Spleen (tissue), 11 donors: ENCODE data around the gene CAMK2G. TPM values are rescaled to one million over a fixed set of nuclear protein-coding genes. Genes with fewer than 3 reads are reported as not detected.

Experiments used
- DNase-seq: peaks from one replicate; pipeline ENCODE4 v3.0.0-alpha.2; 2020
- H3K27ac ChIP-seq, 8 donors: fragments of 200-600 bp; sonication (generic) in 7 of 8; 1 replicate in 4 of 8; 2 replicates in 4 of 8; pipeline versions ENCODE4 v1.5.0 to v1.8.0; 2016 to 2021; ENCODE audit warnings: inconsistent platforms in 4 of 8, mild to moderate bottlenecking in 4 of 8, moderate library complexity in 1 of 8
- H3K27me3 ChIP-seq, 7 donors: fragments of 200-600 bp; sonication (generic) in 6 of 7; replicated peaks in 1 of 7; 1 replicate in 4 of 7; 2 replicates in 3 of 7; pipeline versions ENCODE4 v1.5.0 to v1.8.0; 2016 to 2021; ENCODE audit warnings: inconsistent platforms in 3 of 7, mild to moderate bottlenecking in 1 of 7
- H3K36me3 ChIP-seq, 6 donors: fragments of 200-600 bp; sonication (generic) in 5 of 6; 1 replicate in 4 of 6; 2 replicates in 2 of 6; pipeline versions ENCODE4 v1.5.0 to v1.8.0; 2016 to 2021; ENCODE audit warnings: inconsistent platforms in 2 of 6
- H3K4me1 ChIP-seq, 6 donors: fragments of 200-600 bp; sonication (generic) in 5 of 6; 1 replicate in 3 of 6; 2 replicates in 3 of 6; pipeline versions ENCODE4 v1.5.0 to v1.8.0; 2016 to 2021; ENCODE audit warnings: inconsistent platforms in 3 of 6
- H3K4me3 ChIP-seq, 8 donors: fragments of 200-600 bp; sonication (generic) in 7 of 8; 1 replicate in 4 of 8; 2 replicates in 4 of 8; pipeline versions ENCODE4 v1.5.0 to v1.8.0; 2016 to 2021; ENCODE audit warnings: inconsistent platforms in 4 of 8, mild to moderate bottlenecking in 4 of 8, moderate library complexity in 2 of 8
- H3K9me3 ChIP-seq, 8 donors: fragments of 200-600 bp; sonication (generic) in 7 of 8; 1 replicate in 4 of 8; 2 replicates in 4 of 8; pipeline versions ENCODE4 v1.5.0 to v1.8.0; 2016 to 2021; ENCODE audit warnings: inconsistent platforms in 4 of 8
- POLR2A ChIP-seq, 3 donors: fragments of 450-650 bp; IDR thresholded peaks; one replicate each; pipeline ENCODE4 v1.5.1; 2017; ENCODE audit warnings: antibody characterized with exemption in 3 of 3, mild to moderate bottlenecking in 1 of 3
- POLR2AphosphoS5 ChIP-seq, 3 donors: sonication (generic); formaldehyde crosslinking; IDR thresholded peaks; one replicate each; pipeline ENCODE4 v1.5.1; 2017; ENCODE audit warnings: antibody characterized with exemption in 3 of 3
- WGBS, 5 donors: extraction: QIAGEN DNeasy Blood & Tissue Kit in 3 of 5; methylation state at CpG; one replicate each; pipeline versions ENCODE4 v1.1.5 to v1.1.7; 2013 to 2018; 5-methylcytosine and 5-hydroxymethylcytosine counted together
- intact Hi-C: fragments of 100-400 bp; cut with DNase I; formaldehyde crosslinking; loops from one replicate; pipeline ENCODE4 v1.15.0; 2023; ENCODE audit warnings: low total_unique reads
- polyA plus RNA-seq, 3 donors: library from polyadenylated mRNA; stranded (reverse); fragments of 200-250 nt; gene quantifications; one replicate each; pipeline ENCODE4 v1.2.1, GENCODE V29; 2013
- total RNA-seq, 7 donors: library from RNA; depleted of rRNA in 3 of 7; stranded (reverse); fragments of >200 nt in 3 of 7; fragmentation: NEBNext Ultra II Directional in 4 of 7; extraction: Animal tissue kit (Norgen Biotek cat#: 25700) in 4 of 7; gene quantifications; one replicate each; pipeline versions ENCODE4 v1.1.0 to v1.2.1, GENCODE V29; 2016 to 2021
- TF ChIP-seq, protein P1 (sequence below), 11 experiments: fragments of 200-600 bp in 7 of 11; fragments of 450-650 bp in 4 of 11; sonication (generic) in 4 of 11; IDR thresholded peaks in 8 of 11; conservative IDR thresholded peaks in 3 of 11; 1 replicate in 7 of 11; 2 replicates in 4 of 11; pipeline versions ENCODE4 v1.4.0 to v1.8.0; 2016 to 2021; ENCODE audit warnings: antibody characterized with exemption in 11 of 11, inconsistent platforms in 4 of 11, mild to moderate bottlenecking in 1 of 11
- donor health status: healthy with polysubstance abuse.
- donor health status: DM: no; HTN: no; CAD: no; lungs with moderate emphysema.
- donor health status: DM: no; HTN: no; CAD: no.
- donor health status: Bipolar disorder and iron deficiency.
- donor health status: healthy.
- donor health status: DM: no; HTN: no; CAD: no.
- donor health status: DM: yes; HTN: yes; CAD: no.

The CAMK2G gene
- total and polyA plus RNA-seq, 10 donors = 10.4 to 55.2 (median 43.9) TPM

DNA sequence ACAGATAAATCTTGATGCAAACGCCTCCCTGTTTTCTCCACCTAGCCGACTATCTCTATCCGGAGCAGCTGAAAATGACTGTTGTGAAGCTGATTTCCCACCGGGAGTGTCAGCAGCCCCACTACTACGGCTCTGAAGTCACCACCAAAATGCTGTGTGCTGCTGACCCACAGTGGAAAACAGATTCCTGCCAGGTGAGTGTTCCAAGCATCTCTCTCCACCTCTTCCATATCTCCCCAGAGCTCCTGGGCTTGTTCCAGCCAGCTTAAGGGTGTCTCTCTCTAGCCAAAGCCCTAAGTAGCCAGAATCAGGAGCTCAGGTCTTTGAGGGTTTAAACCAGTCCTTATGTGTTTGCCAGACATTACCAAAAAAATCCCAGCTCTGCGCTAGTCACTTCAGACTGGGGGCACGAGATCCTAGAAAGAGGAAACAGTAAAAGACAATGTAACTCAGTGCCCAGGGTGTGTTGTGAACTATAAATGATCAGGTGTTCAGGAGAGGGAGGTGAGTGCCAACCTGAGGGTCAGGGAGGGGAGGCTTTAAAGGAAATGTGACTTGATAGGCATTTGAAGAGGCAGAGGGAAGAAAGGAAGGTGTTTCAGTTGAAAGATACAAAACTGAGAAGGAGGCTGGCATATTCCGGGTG lies 41.0 kb upstream of the CAMK2G start:
- Histone ChIP-seq H3K36me3 (peaks cover 0 to 27% (median 0%) of the 10 kb centered on the region in 6 donors), H3K4me1 (peaks cover 6 to 82% (median 30%) of the 10 kb centered on the region in 6 donors), H3K4me3 (peak overlapping the region in 6 of 8 donors; percentile 2 to 63 (median 10)), H3K27me3 (peaks cover 0 to 28% (median 8%) of the 10 kb centered on the region in 7 donors), H3K27ac (peak overlapping the region in 6 of 8 donors; percentile 43 to 88 (median 67)), H3K9me3 (peaks cover 0 to 15% (median 4%) of the 10 kb centered on the region in 8 donors)
- DNase-seq = no peak
- intact Hi-C loops = no loop called here
- 69 to 81% (median 76%) methylated on average over 8 of the region's 8 CpGs for WGBS, 5 donors
- TF ChIP-seq, protein P1, sequence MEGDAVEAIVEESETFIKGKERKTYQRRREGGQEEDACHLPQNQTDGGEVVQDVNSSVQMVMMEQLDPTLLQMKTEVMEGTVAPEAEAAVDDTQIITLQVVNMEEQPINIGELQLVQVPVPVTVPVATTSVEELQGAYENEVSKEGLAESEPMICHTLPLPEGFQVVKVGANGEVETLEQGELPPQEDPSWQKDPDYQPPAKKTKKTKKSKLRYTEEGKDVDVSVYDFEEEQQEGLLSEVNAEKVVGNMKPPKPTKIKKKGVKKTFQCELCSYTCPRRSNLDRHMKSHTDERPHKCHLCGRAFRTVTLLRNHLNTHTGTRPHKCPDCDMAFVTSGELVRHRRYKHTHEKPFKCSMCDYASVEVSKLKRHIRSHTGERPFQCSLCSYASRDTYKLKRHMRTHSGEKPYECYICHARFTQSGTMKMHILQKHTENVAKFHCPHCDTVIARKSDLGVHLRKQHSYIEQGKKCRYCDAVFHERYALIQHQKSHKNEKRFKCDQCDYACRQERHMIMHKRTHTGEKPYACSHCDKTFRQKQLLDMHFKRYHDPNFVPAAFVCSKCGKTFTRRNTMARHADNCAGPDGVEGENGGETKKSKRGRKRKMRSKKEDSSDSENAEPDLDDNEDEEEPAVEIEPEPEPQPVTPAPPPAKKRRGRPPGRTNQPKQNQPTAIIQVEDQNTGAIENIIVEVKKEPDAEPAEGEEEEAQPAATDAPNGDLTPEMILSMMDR (IDR thresholded peaks at IDR 0.05 in 8 of 11, conservative IDR thresholded peaks at IDR 0.05 in 3 of 11) = no peak
- TF ChIP-seq POLR2AphosphoS5 (IDR thresholded peaks at IDR 0.05) = no peak
- no peak for TF ChIP-seq POLR2A (IDR thresholded peaks at IDR 0.05)

DNA sequence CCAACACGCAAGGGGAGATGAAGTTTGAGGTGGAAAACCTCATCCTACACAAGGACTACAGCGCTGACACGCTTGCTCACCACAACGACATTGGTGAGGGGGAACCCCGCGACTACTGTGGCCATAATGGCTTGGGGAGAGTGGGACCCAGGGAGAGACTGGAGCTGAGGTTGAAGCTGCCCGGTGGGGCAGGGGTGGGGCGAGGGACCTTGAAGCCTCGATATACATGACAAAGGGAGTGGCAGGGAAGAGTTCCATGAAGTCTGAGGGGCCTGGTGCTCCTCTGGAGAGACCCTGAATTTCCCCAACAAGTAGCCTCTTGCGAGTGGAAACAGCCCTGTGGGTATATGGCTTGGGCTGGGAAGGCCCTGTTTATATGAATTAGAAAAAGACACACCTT lies 39.7 kb upstream of the CAMK2G start:
- DNase-seq = no peak
- Histone ChIP-seq H3K9me3 (peaks cover 0 to 10% (median 2%) of the 10 kb centered on the region in 8 donors), H3K27ac (peak overlapping the region in 4 of 8 donors; percentile 73 to 88 (median 78)), H3K4me3 (peak overlapping the region in 6 of 8 donors; percentile 9 to 67 (median 12)), H3K4me1 (peaks cover 3 to 82% (median 39%) of the 10 kb centered on the region in 6 donors), H3K27me3 (peaks cover 0 to 37% (median 8%) of the 10 kb centered on the region in 7 donors), H3K36me3 (peaks cover 0 to 27% (median 0%) of the 10 kb centered on the region in 6 donors)
- 70 to 88% (median 81%) methylated on average over 10 of the region's 10 CpGs for WGBS, 5 donors
- TF ChIP-seq, protein P1 (IDR thresholded peaks at IDR 0.05 in 8 of 11, conservative IDR thresholded peaks at IDR 0.05 in 3 of 11) = no peak
- intact Hi-C loops = no loop called here

DNA sequence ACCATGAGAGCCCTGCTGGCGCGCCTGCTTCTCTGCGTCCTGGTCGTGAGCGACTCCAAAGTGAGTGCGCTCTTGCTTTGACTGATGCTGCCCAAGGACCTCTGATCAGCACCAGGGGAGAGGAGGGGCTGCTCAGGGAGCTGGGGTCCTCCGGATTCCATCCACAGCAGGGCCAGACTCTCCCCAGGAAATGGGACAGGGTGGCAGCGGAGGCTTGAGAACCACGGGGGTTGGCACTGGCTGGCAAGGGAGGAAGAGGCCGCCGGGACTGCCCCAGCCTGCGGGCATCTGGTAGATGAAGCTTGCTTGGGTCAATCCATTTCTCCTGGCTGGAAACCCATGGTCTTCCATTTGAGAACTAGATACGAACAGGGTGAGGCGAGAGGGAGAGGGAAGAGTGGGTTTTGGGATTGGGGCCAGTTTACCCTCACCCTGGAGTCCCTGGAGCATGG lies 37.2 kb upstream of the CAMK2G start:
- TF ChIP-seq POLR2AphosphoS5 (IDR thresholded peaks at IDR 0.05) (no peak), POLR2A (IDR thresholded peaks at IDR 0.05) (no peak)
- TF ChIP-seq, protein P1 (IDR thresholded peaks at IDR 0.05 in 8 of 11, conservative IDR thresholded peaks at IDR 0.05 in 3 of 11) = no peak
- 9 to 24% (median 13%) methylated on average over 6 to 14 of the region's 14 CpGs for WGBS, 5 donors
- Histone ChIP-seq H3K36me3 (peaks cover 0 to 27% (median 0%) of the 10 kb centered on the region in 6 donors), H3K4me1 (peaks cover 3 to 83% (median 48%) of the 10 kb centered on the region in 6 donors), H3K27ac (peak overlapping the region; percentile 3 to 88 (median 78)), H3K4me3 (peak overlapping the region; percentile 43 to 79 (median 58)), H3K27me3 (peaks cover 0 to 62% (median 8%) of the 10 kb centered on the region in 7 donors), H3K9me3 (no peaks in the 10 kb centered on the region)
- intact Hi-C loops = no loop called here
- no peak for DNase-seq
